Fibroblast of skin of scalp (primary cell): Measurements from ENCODE around the gene PDCD7.
"Not testable (repeated sequence)": the region's sequence is repeated elsewhere in the genome, so short reads cannot be mapped to it uniquely, and the experiment has no call there.

Experiments
- DNase-seq: peaks from one replicate; pipeline ENCODE4 v3.0.0-alpha.2; 2013

Gene PDCD7

GRCh38 chr15:65089206-65089824 lies 44.3 kb downstream of the PDCD7 start:
- no peak for DNase-seq

- DNase-seq, result no peak
Measured at GRCh38 chr15:65088643-65089021, 45.0 kb downstream of the PDCD7 start.

DNA sequence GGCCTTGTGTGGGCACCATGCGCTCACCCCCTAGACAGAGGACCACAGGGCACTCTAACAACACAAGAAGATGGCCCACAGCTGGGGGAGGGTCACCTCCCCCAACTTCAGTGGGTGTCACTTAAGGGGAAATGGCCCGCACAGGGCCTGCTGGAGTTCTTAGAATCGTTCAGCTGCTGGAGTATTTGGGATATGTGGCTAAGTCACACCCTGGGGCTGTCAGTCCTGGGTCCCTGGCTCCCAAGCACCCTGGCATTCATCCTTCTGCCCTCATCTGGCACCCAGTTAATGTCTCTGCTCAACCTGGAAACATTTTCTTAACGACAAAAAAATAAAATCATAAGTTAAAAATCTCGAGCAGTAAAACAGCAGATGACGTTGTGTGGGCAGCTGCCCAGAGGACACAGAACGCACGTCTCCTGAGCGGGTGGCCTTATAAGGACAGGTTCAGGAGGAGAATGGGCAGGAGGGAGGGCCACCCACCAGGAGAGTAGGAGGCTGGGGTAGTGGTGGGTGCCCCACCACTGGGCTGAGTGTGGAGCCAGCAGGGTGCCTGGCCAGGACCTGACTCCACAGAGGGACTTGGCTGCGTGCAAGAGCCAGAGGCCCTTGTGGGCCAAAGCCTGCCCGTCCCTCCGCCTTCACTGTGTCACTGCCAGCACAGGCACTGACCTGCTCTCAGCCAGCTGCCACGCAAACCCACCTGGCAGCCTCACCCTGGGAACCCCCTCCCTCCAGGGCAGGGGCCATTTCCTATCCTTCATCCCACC lies 45.5 kb downstream of the PDCD7 start:
- no peak for DNase-seq

GRCh38 chr15:65087411-65087810 lies 46.2 kb downstream of the PDCD7 start:
- DNase-seq, result no peak

- DNase-seq, result no peak
Measured at GRCh38 chr15:65086680-65087111, 46.9 kb downstream of the PDCD7 start.

- no peak for DNase-seq
Measured at GRCh38 chr15:65085990-65086679, 47.5 kb downstream of the PDCD7 start.

GRCh38 chr15:65085207-65085753 lies 48.3 kb downstream of the PDCD7 start:
- DNase-seq, result no peak

DNA sequence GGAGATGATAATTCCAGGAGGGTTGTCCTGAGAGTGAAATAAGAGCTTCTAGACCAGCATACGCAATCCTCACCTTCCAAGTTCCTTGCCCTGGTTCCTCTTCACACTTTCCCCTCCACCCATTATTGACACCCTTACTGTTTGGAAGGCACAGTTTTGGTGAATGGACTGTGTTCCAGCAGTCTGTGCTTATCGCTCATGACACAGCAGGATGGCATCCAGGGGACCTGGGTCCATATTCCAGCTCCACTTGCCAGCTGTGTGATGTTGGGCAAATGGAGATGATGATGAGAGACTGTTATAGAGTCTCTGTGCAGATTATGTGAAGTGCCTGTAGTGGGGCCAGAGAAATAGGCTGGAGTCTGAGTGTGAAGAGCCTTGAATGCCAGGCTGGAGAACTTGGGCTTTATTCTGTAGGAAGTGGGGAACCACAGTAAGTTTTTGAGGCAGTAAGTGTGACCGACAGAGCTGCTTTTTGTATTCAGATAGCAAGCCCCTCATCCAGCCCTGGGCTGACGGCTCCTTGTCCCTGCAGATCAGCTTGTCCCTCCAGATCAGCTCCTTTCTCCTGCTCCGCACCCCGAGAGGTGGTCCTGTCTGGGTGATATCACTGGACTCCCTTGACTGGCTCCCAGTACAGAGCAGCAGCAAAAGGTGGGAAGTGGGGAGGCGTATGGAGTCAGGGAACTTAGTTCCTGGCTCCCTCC lies 49.0 kb downstream of the PDCD7 start:
- DNase-seq, result no peak

DNA sequence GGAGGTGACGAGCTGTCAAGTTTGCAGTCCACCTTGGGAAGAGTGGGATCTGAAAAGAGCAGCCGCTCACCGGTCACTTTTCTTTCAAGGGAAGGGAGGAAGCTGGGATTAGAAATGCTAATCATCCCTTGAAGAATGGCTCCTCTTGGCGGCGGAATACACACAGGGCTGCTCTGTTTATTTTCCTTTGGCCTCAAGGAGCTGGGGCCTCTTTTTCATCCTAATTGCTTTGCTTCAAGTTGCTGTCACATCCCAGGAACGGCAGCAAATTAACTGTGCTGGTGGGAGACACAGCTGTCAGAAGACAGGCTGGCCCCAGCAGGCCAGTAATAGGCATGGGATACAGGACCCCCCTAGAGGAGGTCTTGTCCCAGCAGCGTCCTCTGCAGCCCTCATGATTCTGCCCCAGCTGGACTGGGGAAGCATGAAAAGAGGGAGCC lies 50.3 kb downstream of the PDCD7 start:
- no peak for DNase-seq

DNA sequence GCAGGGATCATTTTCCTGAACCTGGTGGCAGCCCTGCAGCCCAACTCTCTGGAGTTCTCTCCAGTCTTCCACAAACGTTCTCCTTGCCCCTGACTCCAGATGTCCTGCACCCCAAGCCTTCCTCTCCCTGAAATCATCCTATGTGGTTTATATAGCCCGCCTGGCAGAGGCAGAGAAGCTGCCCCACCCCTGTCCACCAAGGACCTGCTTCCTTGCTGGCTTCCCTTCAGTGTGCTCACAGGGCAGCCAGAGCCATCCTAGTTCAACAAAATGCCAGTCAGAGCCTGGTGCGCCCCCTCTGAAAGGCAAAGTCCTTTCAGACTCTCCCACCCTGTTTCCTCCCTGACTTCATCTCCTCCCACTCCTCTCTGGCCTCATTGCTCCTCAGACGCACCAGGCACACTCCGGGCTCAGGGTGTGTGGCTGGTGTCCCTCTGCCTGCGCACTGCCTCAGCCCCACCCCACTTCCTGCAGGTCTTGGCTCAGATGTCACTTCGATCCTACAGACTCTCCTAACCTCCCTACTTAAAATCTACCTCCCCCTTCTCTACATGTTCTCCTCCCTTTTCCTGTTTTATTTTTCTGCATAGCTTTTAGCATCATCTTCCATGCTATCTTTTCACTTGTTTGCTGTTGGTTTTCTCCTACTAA lies 51.2 kb downstream of the PDCD7 start:
- DNase-seq, result no peak

DNA sequence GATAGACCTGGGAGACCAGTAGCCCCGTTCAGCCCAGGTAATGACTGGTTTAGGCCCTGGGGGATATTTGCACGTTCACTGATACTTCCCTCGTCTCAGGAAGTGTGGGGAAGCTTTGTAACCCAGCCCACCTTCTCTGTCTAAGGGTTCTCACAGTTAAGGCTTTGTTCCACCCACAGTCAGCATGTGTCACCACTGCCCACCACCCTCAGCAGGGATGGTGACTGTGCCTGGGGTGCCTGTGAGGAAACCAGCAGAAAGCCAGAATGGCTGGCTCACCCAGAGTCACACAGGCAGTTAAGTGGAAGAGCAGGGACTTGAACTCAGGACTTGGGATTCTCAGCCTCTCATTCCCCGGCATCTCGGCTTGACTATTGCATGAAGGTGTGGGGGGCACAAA lies 51.9 kb downstream of the PDCD7 start:
- no peak for DNase-seq

GRCh38 chr15:65081270-65081669 lies 52.3 kb downstream of the PDCD7 start:
- no peak for DNase-seq

DNA sequence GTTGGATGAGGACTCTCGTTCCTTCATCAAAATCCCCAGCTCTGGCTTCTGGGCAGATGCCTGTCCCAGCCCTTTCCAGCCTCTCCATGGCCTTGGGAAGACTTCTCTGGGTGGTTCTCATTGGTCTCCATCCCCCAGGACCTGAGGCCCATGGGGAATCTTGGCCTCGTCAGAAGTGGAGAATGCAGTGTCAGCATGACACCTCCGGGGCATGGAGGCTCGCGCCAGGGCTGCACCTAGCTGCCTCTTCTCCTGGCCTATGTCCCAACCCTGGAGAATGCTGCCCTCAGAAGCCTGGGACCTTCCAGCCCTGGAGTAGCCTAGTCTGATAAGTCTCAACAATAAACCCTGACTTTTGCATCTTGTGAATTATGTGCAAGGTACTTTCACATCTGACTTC lies 54.0 kb downstream of the PDCD7 start:
- DNase-seq, result no peak

DNA sequence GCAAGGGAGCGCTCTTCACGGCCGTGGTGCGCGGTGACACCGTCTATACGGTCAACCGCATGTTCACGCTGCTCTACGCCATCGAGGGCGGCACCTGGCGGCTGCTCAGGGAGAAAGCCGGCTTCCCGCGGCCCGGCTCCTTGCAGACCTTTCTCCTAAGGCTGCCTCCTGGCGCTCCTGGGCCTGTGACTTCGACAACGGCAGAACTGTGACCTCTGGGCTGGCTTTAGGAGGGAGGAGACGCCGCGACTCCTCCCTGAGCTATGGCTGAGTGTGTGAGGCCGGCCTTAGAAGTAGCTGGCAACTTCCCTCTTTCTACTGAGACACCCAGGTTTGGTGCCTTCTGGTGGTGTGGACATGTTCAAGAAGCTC lies 55.6 kb downstream of the PDCD7 start:
- DNase-seq, result peak; percentile 53

GRCh38 chr15:65077291-65077980 lies 56.2 kb downstream of the PDCD7 start:
- no peak for DNase-seq

- DNase-seq, result no peak
Measured at GRCh38 chr15:65076486-65077290, 56.9 kb downstream of the PDCD7 start, which contains the start of gene KBTBD13. TSS of gene KBTBD13 (plus strand) at chr15:65076746. CDS start at chr15:65076816, 70 bp downstream.

GRCh38 chr15:65075607-65076395 lies 57.8 kb downstream of the PDCD7 start:
- not testable (repeated sequence) for DNase-seq

DNA sequence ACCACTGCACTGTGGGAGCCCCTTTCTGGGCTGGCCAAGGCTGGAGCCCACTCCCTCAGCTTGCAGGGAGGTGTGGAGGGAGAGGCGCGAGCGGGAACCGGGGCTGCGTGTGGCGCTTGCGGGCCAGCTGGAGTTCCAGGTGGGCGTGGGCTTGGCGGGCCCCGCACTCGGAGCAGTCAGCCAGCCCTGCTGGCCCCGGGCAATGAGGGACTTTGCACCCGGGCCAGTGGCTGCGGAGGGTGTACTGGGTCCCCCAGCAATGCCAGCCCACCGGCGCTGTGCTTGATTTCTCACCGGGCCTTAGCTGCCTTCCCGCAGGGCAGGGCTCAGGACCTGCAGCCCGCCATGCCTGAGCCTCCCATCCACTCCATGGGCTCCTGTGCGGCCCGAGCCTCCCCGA lies 58.7 kb downstream of the PDCD7 start:
- not testable (repeated sequence) for DNase-seq

GRCh38 chr15:65072617-65073016 lies 61.0 kb downstream of the PDCD7 start:
- no peak for DNase-seq

DNA sequence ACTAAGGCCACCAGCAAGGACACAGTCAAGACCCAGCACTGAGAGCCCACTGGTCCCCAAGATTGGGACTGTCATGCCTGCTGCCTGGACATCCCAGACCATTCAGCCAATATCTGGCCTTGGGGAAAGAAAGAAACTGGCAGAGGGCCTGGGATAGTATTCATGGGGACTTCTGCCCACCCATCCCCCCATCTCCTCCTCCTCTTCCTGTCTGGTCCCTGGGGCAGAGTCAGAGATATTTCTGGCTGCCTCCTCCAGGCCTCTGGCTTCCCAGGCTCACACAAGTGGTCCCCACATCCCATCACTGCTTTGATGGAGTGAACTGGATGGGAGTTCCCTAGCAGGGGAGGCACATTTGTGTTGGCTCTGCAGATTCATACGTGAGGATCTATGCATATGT lies 61.6 kb downstream of the PDCD7 start:
- peak; percentile 69 for DNase-seq
